SK-N-MC (cell line): ENCODE results near the gene FSD1L.

Experiments
- EZH2 ChIP-seq: fragments of 200-600 bp; sonication (generic); IDR thresholded peaks from one replicate; pipeline ENCODE4 v1.6.1; 2017; ENCODE audit warnings: antibody characterized with exemption
- POLR2AphosphoS5 ChIP-seq: IDR thresholded peaks from 2 replicates; pipeline ENCODE4 v1.6.1; 2012; ENCODE audit warnings: mild to moderate bottlenecking, low read depth, low read length, borderline replicate concordance

GRCh38 chr9:105399117-105399516, 48.7 kb upstream of the FSD1L start:
- TF ChIP-seq POLR2AphosphoS5 (no peak), EZH2 (no peak)
